Neural cell (in vitro differentiated cells): ENCODE measurements around the gene USP49. TPM values are rescaled to one million over a fixed set of nuclear protein-coding genes. Genes with fewer than 3 reads are reported as not detected.

Source experiments
- H2AFZ ChIP-seq: fragments of 200-600, 300-800 bp; sonication (generic), shearing (Covaris generic); 2 replicates; pipeline ENCODE4 v1.6.0; 2014; ENCODE audit warnings: low read depth, mild to moderate bottlenecking, antibody characterized with exemption, low read length, moderate library complexity
- H3F3A ChIP-seq: fragments of 200-600 bp; shearing (Covaris generic); 2 replicates; pipeline ENCODE4 v1.6.1; 2016; ENCODE audit warnings: mild to moderate bottlenecking, moderate library complexity, mixed read lengths, antibody characterized with exemption, low read length; ENCODE audit not compliant: insufficient read depth, poor library complexity, severe bottlenecking
- H3K27ac ChIP-seq: fragments of 200-600, 300-800 bp; sonication (generic), shearing (Covaris generic); 2 replicates; pipeline ENCODE4 v1.5.1; 2014; ENCODE audit warnings: mild to moderate bottlenecking, low read length, moderate library complexity
- H3K27me3 ChIP-seq: fragments of 300-800, 200-600 bp; sonication (generic), shearing (Covaris generic); 2 replicates; pipeline ENCODE4 v1.6.0; 2014; ENCODE audit warnings: mild to moderate bottlenecking, low read depth, low read length, moderate library complexity; ENCODE audit not compliant: insufficient read depth
- H3K36me3 ChIP-seq: fragments of 300-800, 200-600 bp; sonication (generic), shearing (Covaris generic); 2 replicates; pipeline ENCODE4 v1.5.1; 2014; ENCODE audit warnings: mild to moderate bottlenecking, antibody characterized with exemption, low read length, moderate library complexity; ENCODE audit not compliant: insufficient read depth
- H3K4me2 ChIP-seq: fragments of 300-800, 200-600 bp; sonication (generic), shearing (Covaris generic); 2 replicates; pipeline ENCODE4 v1.6.0; 2014; ENCODE audit warnings: mild to moderate bottlenecking, low read length
- H3K4me3 ChIP-seq: fragments of 300-800, 200-600 bp; sonication (generic), shearing (Covaris generic); 2 replicates; pipeline ENCODE4 v1.5.1; 2014; ENCODE audit warnings: mild to moderate bottlenecking, low read length, moderate library complexity
- H3K79me2 ChIP-seq: fragments of 200-600 bp; shearing (Covaris generic); replicated peaks from 2 replicates; pipeline ENCODE4 v1.6.0; 2014; ENCODE audit warnings: mild to moderate bottlenecking, low read length, moderate library complexity; ENCODE audit not compliant: insufficient read depth
- H3K9ac ChIP-seq: fragments of 300-800, 200-600 bp; sonication (generic), shearing (Covaris generic); 2 replicates; pipeline ENCODE4 v1.6.1; 2016; ENCODE audit warnings: mild to moderate bottlenecking, low read length, mixed read lengths
- H3K9me2 ChIP-seq: fragments of 200-600 bp; shearing (Covaris generic); 2 replicates; pipeline ENCODE4 v1.6.1; 2016; ENCODE audit warnings: mild to moderate bottlenecking, low read length, mixed read lengths; ENCODE audit not compliant: insufficient read depth
- H3K9me3 ChIP-seq: fragments of 200-600, 300-800 bp; sonication (generic), shearing (Covaris generic); 2 replicates; pipeline ENCODE4 v1.6.1; 2016; ENCODE audit warnings: mild to moderate bottlenecking, mixed run types, low read length, moderate library complexity, mixed read lengths
- H4K20me1 ChIP-seq: fragments of 200-600 bp; shearing (Covaris generic); 2 replicates; pipeline ENCODE4 v1.6.1; 2016; ENCODE audit warnings: mild to moderate bottlenecking, mixed run types; ENCODE audit not compliant: insufficient read depth
- EP300 ChIP-seq: fragments of 450-650 bp; conservative IDR thresholded peaks from 2 replicates; pipeline ENCODE4 v1.6.1; 2014; ENCODE audit warnings: antibody characterized with exemption, mild to moderate bottlenecking, moderate library complexity; ENCODE audit not compliant: poor library complexity, severe bottlenecking
- EZH2 ChIP-seq: fragments of 200-600, 300-800 bp; shearing (Covaris generic), sonication (generic); IDR thresholded peaks from 2 replicates; pipeline ENCODE4 v1.6.1; 2014; ENCODE audit warnings: antibody characterized with exemption, low read length, borderline replicate concordance, mild to moderate bottlenecking; ENCODE audit not compliant: insufficient read depth, poor library complexity, severe bottlenecking
- MXI1 ChIP-seq: fragments of 450-650 bp; conservative IDR thresholded peaks from 2 replicates; pipeline ENCODE4 v1.6.1; 2014; ENCODE audit warnings: antibody characterized with exemption, mild to moderate bottlenecking; ENCODE audit not compliant: poor library complexity, severe bottlenecking
- POLR2AphosphoS5 ChIP-seq: IDR thresholded peaks from 2 replicates; pipeline ENCODE4 v1.6.1; 2012
- RAD21 ChIP-seq: fragments of 450-650 bp; conservative IDR thresholded peaks from 2 replicates; pipeline ENCODE4 v1.6.1; 2014; ENCODE audit warnings: antibody characterized with exemption, mild to moderate bottlenecking, moderate library complexity
- SMC3 ChIP-seq: fragments of 450-650 bp; conservative IDR thresholded peaks from 2 replicates; pipeline ENCODE4 v1.6.1; 2014; ENCODE audit warnings: antibody characterized with exemption, mild to moderate bottlenecking, moderate library complexity; ENCODE audit not compliant: poor library complexity
- TAF1 ChIP-seq: IDR thresholded peaks from 2 replicates; pipeline ENCODE4 v1.6.1; 2012; ENCODE audit warnings: low read depth
- polyA plus RNA-seq: library from polyadenylated mRNA; depleted of rRNA; stranded (reverse); fragments of >200 nt; gene quantifications from 2 replicates; pipeline ENCODE4 v1.2.3, GENCODE V29; 2014
- TF ChIP-seq, protein P1 (sequence below): IDR thresholded peaks from 2 replicates; pipeline ENCODE4 v1.6.1; 2012; ENCODE audit warnings: borderline replicate concordance
- TF ChIP-seq, protein P2 (sequence below): fragments of 450-650 bp; IDR thresholded peaks from 2 replicates; pipeline ENCODE4 v1.5.1; 2014; ENCODE audit warnings: antibody characterized with exemption, mild to moderate bottlenecking, moderate library complexity; ENCODE audit not compliant: poor library complexity, severe bottlenecking

USP49 gene
- polyA plus RNA-seq, 1 donor from 2014 or later, result 23.5 TPM

DNA sequence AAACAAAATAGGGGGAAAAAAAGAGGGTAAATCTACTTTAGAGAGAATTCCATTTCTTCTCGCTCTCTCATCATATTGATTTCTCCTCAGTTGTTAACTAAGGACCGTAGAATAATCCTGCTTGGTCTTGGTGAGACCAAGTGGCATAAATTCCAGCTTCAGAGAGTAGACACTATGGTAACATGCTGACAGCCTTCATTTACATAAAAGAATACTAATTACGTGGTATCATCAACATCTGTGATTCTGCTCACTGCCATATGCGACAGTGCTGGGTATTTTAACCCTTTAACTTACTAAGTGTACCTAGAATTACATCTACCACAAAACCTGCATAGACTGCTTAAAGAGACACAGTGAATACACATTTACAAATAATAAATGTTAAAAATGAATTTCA is 80.5 kb downstream of the USP49 start:
- Histone ChIP-seq H3K9me3 (no peaks in the 10 kb centered on the region), H3K9ac (no peak overlapping the region), H3K27ac (no peak overlapping the region), H3K9me2 (no peaks in the 10 kb centered on the region), H3K79me2 (no peaks in the 10 kb centered on the region), H2AFZ (no peak overlapping the region), H3K4me2 (no peak overlapping the region), H3F3A (no peaks in the 10 kb centered on the region), H3K36me3 (no peaks in the 10 kb centered on the region), H3K4me3 (no peak overlapping the region), H3K27me3 (no peaks in the 10 kb centered on the region), H4K20me1 (no peaks in the 10 kb centered on the region)
- TF ChIP-seq, protein P1, sequence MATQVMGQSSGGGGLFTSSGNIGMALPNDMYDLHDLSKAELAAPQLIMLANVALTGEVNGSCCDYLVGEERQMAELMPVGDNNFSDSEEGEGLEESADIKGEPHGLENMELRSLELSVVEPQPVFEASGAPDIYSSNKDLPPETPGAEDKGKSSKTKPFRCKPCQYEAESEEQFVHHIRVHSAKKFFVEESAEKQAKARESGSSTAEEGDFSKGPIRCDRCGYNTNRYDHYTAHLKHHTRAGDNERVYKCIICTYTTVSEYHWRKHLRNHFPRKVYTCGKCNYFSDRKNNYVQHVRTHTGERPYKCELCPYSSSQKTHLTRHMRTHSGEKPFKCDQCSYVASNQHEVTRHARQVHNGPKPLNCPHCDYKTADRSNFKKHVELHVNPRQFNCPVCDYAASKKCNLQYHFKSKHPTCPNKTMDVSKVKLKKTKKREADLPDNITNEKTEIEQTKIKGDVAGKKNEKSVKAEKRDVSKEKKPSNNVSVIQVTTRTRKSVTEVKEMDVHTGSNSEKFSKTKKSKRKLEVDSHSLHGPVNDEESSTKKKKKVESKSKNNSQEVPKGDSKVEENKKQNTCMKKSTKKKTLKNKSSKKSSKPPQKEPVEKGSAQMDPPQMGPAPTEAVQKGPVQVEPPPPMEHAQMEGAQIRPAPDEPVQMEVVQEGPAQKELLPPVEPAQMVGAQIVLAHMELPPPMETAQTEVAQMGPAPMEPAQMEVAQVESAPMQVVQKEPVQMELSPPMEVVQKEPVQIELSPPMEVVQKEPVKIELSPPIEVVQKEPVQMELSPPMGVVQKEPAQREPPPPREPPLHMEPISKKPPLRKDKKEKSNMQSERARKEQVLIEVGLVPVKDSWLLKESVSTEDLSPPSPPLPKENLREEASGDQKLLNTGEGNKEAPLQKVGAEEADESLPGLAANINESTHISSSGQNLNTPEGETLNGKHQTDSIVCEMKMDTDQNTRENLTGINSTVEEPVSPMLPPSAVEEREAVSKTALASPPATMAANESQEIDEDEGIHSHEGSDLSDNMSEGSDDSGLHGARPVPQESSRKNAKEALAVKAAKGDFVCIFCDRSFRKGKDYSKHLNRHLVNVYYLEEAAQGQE, result no peak
- no peak for TF ChIP-seq TAF1
- no peak for TF ChIP-seq EP300
- no peak for TF ChIP-seq POLR2AphosphoS5
- TF ChIP-seq RAD21, result no peak
- no peak for TF ChIP-seq SMC3
- no peak for TF ChIP-seq EZH2
- TF ChIP-seq, protein P2, sequence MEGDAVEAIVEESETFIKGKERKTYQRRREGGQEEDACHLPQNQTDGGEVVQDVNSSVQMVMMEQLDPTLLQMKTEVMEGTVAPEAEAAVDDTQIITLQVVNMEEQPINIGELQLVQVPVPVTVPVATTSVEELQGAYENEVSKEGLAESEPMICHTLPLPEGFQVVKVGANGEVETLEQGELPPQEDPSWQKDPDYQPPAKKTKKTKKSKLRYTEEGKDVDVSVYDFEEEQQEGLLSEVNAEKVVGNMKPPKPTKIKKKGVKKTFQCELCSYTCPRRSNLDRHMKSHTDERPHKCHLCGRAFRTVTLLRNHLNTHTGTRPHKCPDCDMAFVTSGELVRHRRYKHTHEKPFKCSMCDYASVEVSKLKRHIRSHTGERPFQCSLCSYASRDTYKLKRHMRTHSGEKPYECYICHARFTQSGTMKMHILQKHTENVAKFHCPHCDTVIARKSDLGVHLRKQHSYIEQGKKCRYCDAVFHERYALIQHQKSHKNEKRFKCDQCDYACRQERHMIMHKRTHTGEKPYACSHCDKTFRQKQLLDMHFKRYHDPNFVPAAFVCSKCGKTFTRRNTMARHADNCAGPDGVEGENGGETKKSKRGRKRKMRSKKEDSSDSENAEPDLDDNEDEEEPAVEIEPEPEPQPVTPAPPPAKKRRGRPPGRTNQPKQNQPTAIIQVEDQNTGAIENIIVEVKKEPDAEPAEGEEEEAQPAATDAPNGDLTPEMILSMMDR, result no peak
- no peak for TF ChIP-seq MXI1

DNA sequence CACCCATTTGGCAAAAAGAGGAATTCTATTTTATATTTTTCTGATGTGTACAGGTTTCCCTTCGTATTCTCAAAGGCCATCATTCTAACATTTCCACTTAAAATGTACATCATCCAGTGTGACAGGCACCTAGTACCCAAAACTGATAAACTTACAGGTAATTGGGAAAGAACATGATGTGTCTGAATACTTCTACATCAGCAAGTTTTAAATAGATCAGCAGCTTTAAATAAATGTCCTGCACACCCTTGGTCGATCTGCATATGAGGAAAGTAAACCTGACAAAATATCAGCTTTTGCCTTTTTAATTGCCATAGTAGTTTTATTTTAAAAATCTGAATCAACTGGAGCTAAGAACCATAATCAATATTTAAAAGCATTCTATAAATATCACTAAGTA is 81.2 kb downstream of the USP49 start:
- H3K9ac ChIP-seq, result no peak overlapping the region
- H3K4me2 ChIP-seq, result no peak overlapping the region
- H3K4me3 ChIP-seq, result no peak overlapping the region
- H3K27me3 ChIP-seq, result no peaks in the 10 kb centered on the region
- H3K27ac ChIP-seq, result no peak overlapping the region
- H3K79me2 ChIP-seq, result no peaks in the 10 kb centered on the region
- TF ChIP-seq EZH2, result no peak
- no peak for TF ChIP-seq TAF1
- no peaks in the 10 kb centered on the region for H4K20me1 ChIP-seq
- no peaks in the 10 kb centered on the region for H3K36me3 ChIP-seq
- no peaks in the 10 kb centered on the region for H3F3A ChIP-seq
- H3K9me3 ChIP-seq, result no peaks in the 10 kb centered on the region
- no peak overlapping the region for H2AFZ ChIP-seq
- H3K9me2 ChIP-seq, result no peaks in the 10 kb centered on the region

DNA sequence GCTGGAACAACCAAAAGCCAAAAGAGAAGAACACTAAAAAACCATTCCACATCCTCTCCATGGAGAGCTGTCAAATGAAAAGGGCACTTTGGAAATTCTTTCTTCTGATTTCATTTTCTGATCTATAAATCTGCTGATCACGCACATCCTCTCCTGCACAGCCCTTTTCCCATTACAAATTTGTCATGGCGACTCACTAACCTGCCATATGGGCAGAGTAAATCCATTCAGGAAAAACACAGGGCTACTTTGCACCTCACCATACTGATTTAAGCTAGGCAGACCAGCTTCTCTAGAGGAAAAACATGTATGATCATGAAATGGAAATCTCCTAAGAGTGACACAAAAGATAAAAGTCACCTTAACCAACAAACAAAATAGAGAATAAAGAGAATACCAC is 81.7 kb downstream of the USP49 start:
- Histone ChIP-seq H3K9me2 (no peaks in the 10 kb centered on the region), H3F3A (no peaks in the 10 kb centered on the region), H3K27me3 (no peaks in the 10 kb centered on the region), H3K27ac (no peak overlapping the region), H2AFZ (no peak overlapping the region), H3K9me3 (no peaks in the 10 kb centered on the region), H3K4me2 (no peak overlapping the region), H3K9ac (no peak overlapping the region), H3K79me2 (no peaks in the 10 kb centered on the region), H3K4me3 (no peak overlapping the region), H3K36me3 (no peaks in the 10 kb centered on the region), H4K20me1 (no peaks in the 10 kb centered on the region)
- TF ChIP-seq, protein P1, result no peak
- TF ChIP-seq, protein P2, result no peak
